GM21423 (cell line): ENCODE results near the gene HJURP.

Source experiments
- ATAC-seq: cut with Tn5 transposase; IDR thresholded peaks from one replicate; pipeline ENCODE4 v1.9.1; 2021; ENCODE audit warnings: mild to moderate bottlenecking, moderate library complexity; ENCODE audit not compliant: unreplicated experiment

The HJURP gene

DNA sequence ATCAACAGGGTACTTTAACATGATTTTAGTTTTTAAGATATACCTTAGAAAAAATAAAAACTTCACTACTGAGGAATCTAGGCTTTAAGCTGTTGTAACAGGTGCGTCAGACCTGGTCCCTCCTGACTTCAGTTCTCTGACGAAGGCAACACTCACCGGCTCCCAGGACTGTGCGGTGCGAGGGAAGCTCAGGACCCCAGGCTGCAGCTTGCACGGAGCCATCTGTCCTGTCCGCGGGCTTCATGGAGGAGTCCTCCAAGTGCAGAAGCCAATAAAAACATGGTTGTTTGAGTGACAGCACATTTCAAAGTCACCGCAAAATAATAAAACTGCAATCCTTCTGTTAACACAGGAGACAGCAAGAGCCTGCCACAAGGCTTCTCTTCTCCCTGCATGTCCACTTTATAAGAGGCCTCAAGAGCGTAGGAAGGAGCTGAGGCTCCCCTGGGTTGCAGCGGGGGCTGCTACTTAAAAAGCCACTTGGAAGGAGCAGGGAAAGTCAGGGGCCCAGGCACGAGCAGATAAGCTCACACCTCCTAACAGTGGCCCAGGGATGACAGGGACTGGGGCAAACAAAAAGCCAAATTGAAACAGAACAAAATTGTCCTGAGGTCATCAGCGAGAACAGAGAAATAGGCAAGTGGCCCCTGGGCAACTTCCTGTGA, 4.6 kb downstream of the HJURP start:
- ATAC-seq = no peak

DNA sequence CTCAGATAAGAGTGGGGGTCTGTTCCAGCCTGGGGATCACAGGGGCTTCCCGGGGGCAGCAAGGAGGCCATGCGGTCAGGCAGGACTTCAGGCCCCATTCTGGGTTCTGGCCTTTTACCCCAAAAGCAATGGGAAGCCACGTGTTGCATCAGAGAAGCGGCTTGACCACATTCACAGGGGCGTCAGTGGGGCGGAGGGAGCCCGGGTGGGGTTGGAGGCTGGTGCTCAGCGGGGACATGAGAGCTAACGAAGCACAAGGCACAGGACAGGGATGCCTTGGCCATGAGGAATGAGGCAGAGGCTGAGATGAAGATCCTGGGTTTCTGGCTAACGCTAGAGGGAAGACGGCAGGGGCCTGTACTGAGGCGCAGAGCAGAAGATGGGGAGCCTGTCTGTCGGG, 6.1 kb downstream of the HJURP start:
- no peak for ATAC-seq

DNA sequence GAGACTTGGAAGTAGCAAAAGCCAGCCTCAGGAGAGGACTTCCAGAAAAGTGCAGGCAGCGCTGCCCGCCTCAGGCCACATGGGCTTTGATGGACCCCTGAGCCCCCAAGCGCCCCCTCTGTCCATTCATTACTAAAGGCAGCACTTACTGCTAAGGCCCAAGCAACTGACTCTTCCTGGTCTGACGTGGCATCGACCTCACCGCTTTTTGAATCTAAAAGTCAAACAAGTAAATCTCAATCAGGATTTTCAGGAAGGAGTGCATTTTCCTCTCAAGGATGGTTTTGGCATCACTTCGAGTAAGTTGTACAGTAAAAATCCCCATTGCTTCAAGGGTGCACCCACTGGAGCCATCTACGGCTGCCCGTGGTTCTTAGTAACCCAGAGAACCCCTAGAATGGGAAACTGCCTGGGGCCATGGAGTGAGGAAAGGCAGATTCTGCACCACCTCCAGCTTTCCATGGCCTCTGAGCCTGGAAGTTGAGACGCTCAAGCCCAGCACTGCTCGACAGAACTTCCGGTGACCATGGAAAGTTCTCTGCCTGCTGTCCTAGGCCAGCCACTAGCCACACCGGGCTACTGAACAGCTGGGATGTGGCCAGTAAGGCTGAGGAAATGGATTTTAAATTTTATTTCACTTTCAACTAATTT, 7.0 kb downstream of the HJURP start:
- no peak for ATAC-seq

DNA sequence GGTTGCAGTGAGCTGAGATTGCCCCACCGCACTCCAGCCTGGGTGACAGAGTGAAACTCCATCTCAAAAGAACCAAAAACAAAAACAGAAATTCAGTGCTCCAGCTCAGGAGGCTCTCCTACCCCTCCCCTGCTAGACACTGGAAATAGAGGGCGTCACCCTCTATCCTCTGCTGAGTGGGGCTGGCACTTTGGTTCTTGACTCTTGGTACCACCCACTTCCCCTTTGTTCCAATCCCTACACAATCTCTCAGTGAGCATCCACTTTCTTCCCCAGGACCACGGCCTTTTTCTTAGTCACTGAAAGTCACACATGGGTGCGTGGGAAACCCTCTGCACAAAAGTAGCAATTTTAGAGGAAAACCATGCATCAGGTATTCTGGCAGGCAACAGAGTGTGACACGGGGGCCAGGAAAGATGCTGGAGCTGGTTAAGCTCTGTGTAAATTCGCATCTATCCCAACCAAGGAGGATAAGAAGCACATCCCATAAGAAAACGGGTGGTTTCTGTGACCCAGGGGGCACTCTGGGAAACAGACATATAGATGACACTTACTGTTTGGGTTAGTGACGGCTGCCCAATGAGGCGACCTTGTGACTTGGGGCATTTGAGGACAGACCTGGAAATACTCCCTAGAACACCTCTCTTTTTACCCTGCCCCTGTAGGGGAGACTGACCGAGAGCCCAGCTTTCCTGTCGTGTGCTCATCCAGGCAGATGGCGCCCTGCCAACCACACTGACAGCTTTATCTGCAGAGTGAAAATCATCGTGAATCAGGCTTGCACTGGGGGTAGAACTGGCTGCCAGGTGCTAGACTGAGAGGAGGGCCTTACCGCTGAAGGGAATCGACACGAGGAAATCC, 7.7 kb downstream of the HJURP start:
- no peak for ATAC-seq

DNA sequence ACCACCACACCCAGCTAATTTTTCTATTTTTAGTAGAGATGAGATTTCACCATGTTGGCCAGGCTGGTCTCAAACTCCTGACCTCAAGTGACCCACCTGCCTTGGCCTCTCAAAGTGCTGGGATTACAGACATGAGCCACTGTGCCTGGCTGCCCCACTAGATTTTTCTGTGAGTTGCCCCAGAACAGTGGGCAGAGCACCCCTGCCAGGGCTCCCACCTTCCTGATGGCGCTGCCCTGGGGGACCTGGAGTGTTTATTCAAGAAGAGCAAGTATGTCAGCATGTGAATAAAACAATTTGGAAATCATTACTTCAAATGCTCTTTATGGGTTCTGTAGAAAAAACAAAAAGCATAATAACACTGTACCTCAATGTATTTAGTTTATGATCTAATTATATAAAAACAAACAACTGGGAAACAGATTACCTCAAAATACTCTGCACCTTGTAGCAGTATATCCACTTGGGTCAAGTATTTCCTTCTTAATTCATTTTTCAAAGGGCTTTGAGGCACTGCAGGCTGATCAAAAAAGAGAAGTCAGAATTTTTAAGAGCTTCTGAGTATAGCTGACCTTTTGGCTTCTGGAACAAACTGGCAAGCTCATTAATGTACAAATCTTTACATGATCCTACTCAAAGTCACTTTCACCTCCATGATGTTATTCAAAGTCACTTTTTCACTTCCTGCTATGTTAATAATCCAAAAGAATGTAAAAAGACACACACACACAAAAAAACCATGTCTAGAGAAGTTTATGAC, 8.9 kb downstream of the HJURP start:
- no peak for ATAC-seq

DNA sequence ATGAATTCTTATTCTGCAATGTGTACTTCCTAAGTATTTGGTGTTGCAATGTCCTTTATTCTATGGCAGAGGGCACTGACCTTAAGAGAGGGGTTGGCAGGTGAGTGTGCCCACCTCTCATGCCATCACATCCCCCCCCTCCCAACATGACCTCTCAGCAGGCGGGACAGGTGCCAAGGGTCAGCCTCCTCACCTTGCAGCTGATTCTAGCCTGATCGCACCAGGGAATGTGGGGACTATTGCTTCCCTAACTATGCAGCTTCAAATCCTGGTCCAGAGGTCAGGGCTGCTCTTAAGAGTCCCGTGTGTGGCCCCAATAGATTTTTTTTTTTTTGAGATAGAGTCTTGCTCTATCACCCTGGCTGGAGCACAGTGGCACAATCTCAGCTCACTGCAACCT, 9.5 kb downstream of the HJURP start:
- no peak for ATAC-seq

GRCh38 chr2:233844064-233844807, 10.1 kb downstream of the HJURP start:
- ATAC-seq = no peak

GRCh38 chr2:233841183-233841582, 13.2 kb downstream of the HJURP start:
- no peak for ATAC-seq

DNA sequence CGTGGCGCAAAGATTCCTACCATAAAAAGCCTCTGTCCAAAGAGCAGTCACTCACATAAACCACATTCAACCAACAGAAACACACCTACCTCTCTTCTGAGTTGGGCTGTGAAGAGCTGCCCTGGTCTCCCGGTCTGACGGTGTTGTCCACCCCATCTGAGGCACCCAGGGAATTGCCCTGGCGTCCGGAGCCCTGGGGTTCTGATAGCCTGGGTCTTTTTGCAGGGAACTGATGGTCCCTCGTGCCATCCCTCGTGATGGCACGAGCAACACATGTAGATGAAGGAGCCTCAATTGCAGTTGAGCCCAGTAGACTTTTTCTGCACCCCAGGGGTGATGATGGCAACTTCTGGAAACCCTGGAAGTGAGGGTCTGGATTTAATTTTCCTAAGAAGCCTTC, 13.8 kb downstream of the HJURP start:
- ATAC-seq = no peak

GRCh38 chr2:233839447-233839820, 14.9 kb downstream of the HJURP start:
- no peak for ATAC-seq

GRCh38 chr2:233838726-233839446, 15.4 kb downstream of the HJURP start:
- no peak for ATAC-seq

DNA sequence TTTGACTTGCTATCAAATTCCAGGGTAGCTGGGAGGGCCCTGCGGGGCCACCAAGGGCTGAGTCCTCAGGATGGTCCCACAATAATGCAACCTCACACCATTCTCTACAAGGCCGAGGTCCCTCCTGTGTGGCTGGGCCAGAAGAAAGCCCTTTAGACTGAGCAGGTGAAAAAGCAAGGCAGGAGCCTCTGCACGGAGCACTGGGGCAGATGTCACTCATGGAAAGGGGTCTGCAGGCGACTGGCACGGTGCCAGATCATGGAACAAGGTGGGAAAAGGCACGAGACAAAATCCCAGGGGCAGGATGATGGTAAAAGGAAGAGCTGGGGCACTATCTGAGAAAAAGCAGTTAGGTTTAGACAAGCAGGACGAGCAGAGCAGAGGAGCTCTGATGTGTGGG, 16.1 kb downstream of the HJURP start:
- no peak for ATAC-seq

DNA sequence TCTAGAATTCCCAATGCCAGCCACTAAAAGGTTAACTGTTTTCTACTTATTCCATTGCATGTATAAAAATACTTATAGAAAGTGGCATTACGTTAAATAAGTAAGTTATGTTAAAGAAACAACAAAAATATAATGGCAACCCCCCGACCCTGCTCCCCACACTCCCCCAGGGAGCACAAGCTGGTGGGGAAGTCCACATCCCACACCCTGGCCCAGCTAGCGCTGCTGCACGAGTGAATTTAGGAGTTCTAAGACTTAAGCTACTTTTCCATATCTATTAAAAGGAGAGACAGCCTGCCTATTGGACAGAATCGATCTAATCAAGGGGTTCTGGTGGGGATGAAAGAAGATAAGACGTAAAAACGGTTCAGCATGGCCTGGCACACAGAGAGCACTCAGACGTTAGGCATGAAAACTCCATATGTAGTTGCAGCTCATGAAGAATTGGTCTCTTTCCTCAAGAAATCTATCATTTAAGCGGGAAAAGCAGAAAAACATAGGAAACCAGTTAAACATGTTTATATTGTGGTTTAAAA, 16.6 kb downstream of the HJURP start:
- ATAC-seq = no peak

- ATAC-seq = no peak
These were observed 18.0 kb downstream of the HJURP start for GRCh38 chr2:233836359-233836758.

- no peak for ATAC-seq
These were observed 18.8 kb downstream of the HJURP start for GRCh38 chr2:233835230-233836186.

DNA sequence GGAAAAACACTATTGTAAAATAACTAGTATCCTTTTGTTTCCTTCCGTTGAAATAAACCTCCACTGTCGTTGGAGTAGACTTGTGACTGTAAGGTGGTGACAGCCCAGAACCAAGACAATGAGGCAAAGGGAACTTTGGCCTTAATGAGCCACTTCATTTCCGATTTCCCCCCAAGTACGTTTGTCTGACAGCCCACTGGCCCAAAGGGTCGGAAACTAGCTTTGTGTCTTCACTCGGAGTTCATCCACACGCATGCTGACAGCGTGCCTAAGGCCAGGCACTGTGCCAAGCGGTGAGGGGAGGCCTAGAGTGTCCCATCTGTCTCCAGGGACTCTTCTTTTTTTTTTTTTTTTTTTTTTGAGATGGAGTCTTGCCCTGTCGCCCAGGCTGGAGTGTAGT, 21.0 kb downstream of the HJURP start:
- ATAC-seq = no peak

DNA sequence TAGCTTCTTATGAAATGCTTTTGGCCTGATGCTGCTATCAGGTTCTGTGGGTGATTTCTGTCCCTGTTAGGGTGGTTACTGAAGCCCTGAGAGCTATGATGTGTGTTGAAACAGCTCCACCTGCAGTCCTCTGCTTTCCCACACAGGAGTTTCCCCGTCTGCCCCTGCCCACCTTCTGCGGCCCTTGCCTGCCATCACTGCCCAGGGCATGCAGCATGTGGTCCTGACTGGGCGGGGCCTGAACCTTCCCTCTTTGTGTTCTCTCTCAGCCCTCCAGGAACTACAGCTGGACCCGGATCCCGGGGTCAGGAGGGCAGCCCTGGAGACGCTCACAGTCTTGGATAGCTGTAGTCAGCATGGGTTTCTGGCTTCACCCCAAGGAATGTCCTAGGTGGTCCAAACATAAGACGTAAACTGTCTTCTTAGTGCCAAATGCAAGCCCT, 21.4 kb downstream of the HJURP start:
- no peak for ATAC-seq

DNA sequence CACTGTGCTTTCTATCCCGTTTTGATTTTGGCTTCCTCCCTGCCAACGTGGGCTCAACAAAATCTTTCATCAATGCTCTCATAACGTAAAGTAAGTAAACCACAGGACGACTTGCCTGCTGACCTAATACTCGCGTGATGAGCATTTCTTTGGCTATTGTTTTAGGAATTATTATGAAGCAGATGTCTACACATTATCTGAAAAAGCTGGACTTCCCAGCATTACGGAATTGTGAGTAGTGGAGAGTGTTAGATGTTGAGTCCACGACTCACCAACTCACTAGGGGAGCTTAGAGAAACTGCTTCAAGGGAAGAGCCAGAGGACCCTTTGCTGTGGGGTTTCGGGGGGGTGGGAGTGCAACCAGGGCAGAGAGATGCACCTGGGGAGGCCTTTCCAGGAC, 21.9 kb downstream of the HJURP start:
- no peak for ATAC-seq
